ENCODE measurements around the gene MEN1.

DNA sequence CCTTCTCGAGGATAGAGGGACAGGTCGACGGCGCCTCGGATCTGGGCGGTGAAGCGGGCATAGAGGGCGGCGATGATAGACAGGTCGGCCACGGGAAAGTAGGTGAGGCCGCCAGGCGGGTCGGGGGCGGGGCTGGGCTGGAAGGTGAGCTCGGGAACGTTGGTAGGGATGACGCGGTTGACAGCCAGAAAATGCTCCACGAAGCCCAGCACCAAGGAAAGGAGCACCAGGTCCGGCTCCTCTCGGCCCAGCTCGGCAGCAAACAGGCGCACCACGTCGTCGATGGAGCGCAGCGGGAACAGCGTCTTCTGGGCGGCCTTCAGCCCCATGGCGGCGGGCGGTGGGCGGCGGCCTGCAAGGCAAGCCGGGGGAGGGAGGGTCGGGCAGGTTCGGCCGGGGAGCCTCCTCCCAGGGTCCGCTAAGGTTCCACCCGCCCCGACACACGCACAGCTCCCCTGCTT, 540 bp downstream of the MEN1 start:
- TF ChIP-seq, protein P1, sequence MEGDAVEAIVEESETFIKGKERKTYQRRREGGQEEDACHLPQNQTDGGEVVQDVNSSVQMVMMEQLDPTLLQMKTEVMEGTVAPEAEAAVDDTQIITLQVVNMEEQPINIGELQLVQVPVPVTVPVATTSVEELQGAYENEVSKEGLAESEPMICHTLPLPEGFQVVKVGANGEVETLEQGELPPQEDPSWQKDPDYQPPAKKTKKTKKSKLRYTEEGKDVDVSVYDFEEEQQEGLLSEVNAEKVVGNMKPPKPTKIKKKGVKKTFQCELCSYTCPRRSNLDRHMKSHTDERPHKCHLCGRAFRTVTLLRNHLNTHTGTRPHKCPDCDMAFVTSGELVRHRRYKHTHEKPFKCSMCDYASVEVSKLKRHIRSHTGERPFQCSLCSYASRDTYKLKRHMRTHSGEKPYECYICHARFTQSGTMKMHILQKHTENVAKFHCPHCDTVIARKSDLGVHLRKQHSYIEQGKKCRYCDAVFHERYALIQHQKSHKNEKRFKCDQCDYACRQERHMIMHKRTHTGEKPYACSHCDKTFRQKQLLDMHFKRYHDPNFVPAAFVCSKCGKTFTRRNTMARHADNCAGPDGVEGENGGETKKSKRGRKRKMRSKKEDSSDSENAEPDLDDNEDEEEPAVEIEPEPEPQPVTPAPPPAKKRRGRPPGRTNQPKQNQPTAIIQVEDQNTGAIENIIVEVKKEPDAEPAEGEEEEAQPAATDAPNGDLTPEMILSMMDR (IDR thresholded peaks at IDR 0.05), result no peak
- no peak for TF ChIP-seq TCF7L2 (IDR thresholded peaks at IDR 0.05; ENCODE audit: low read depth, low read length)
- no peak for TF ChIP-seq POLR2AphosphoS5 (IDR thresholded peaks at IDR 0.05; ENCODE audit: low read depth, low read length)
- TF ChIP-seq, protein P2, sequence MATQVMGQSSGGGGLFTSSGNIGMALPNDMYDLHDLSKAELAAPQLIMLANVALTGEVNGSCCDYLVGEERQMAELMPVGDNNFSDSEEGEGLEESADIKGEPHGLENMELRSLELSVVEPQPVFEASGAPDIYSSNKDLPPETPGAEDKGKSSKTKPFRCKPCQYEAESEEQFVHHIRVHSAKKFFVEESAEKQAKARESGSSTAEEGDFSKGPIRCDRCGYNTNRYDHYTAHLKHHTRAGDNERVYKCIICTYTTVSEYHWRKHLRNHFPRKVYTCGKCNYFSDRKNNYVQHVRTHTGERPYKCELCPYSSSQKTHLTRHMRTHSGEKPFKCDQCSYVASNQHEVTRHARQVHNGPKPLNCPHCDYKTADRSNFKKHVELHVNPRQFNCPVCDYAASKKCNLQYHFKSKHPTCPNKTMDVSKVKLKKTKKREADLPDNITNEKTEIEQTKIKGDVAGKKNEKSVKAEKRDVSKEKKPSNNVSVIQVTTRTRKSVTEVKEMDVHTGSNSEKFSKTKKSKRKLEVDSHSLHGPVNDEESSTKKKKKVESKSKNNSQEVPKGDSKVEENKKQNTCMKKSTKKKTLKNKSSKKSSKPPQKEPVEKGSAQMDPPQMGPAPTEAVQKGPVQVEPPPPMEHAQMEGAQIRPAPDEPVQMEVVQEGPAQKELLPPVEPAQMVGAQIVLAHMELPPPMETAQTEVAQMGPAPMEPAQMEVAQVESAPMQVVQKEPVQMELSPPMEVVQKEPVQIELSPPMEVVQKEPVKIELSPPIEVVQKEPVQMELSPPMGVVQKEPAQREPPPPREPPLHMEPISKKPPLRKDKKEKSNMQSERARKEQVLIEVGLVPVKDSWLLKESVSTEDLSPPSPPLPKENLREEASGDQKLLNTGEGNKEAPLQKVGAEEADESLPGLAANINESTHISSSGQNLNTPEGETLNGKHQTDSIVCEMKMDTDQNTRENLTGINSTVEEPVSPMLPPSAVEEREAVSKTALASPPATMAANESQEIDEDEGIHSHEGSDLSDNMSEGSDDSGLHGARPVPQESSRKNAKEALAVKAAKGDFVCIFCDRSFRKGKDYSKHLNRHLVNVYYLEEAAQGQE (IDR thresholded peaks at IDR 0.05; ENCODE audit: insufficient read depth in 1 of 2, low read depth in 2 of 2, low read length in 1 of 2), result no peak
- no peak for TF ChIP-seq SIN3A (IDR thresholded peaks at IDR 0.05; ENCODE audit: borderline replicate concordance, insufficient read depth, low read depth, low read length)

Measured in Panc1 (cell line).